Upper lobe of left lung (tissue), 6 donors: ENCODE data around the gene LOXL4. TPM values are rescaled to one million over a fixed set of nuclear protein-coding genes. Genes with fewer than 3 reads are reported as not detected.

Experiments
- ATAC-seq, 2 donors: fragments of 200-7000 bp; cut with Tn5 transposase; one replicate each; pipeline ENCODE4 v1.9.1; 2022; ENCODE audit warnings: mild to moderate bottlenecking in 2 of 2, moderate library complexity in 2 of 2; ENCODE audit not compliant: low FRiP score in 2 of 2
- DNase-seq, 2 donors: peaks; one replicate each; pipeline ENCODE4 v3.0.0-alpha.2; 2019 to 2020
- H3K27ac ChIP-seq, 4 donors: fragments of 200-600 bp; sonication (generic); one replicate each; pipeline ENCODE4 v1.5.1; 2016 to 2019
- H3K27me3 ChIP-seq, 4 donors: fragments of 200-600 bp; sonication (generic); one replicate each; pipeline ENCODE4 v1.5.1; 2017 to 2019
- H3K36me3 ChIP-seq, 4 donors: fragments of 200-600 bp; sonication (generic); one replicate each; pipeline ENCODE4 v1.5.1; 2016 to 2019
- H3K4me1 ChIP-seq, 4 donors: fragments of 200-600 bp; sonication (generic); one replicate each; pipeline ENCODE4 v1.5.1; 2018 to 2019
- H3K4me3 ChIP-seq, 4 donors: fragments of 200-600 bp; sonication (generic); one replicate each; pipeline ENCODE4 v1.5.1; 2017 to 2019; ENCODE audit warnings: mild to moderate bottlenecking in 2 of 4, moderate library complexity in 1 of 4
- H3K9me3 ChIP-seq, 4 donors: fragments of 200-600 bp; sonication (generic); one replicate each; pipeline ENCODE4 v1.5.1; 2018 to 2019
- EP300 ChIP-seq, 4 donors: sonication (generic); formaldehyde crosslinking; IDR thresholded peaks; one replicate each; pipeline ENCODE4 v1.5.1; 2017; ENCODE audit warnings: antibody characterized with exemption in 4 of 4, control low read depth in 2 of 4
- POLR2A ChIP-seq, 4 donors: fragments of 450-650 bp; IDR thresholded peaks; one replicate each; pipeline ENCODE4 v1.5.1; 2016 to 2017; ENCODE audit warnings: antibody characterized with exemption in 4 of 4, mild to moderate bottlenecking in 2 of 4
- POLR2AphosphoS5 ChIP-seq, 2 donors: sonication (generic); formaldehyde crosslinking; IDR thresholded peaks; one replicate each; pipeline ENCODE4 v1.5.1; 2017; ENCODE audit warnings: antibody characterized with exemption in 2 of 2
- WGBS, 2 donors: methylation state at CpG; one replicate each; pipeline ENCODE4 v1.1.5; 2017 to 2018; 5-methylcytosine and 5-hydroxymethylcytosine counted together
- total RNA-seq, 6 donors: library from RNA; depleted of rRNA in 4 of 6; stranded (reverse); fragments of >200 nt in 4 of 6; gene quantifications; one replicate each; pipeline versions ENCODE4 v1.1.0 to v1.2.1, GENCODE V29; 2016 to 2021
- TF ChIP-seq, protein P1 (sequence below), 6 experiments: fragments of 450-650 bp in 4 of 6; fragments of 200-600 bp in 2 of 6; sonication (generic) in 2 of 6; IDR thresholded peaks; one replicate each; pipeline ENCODE4 v1.5.1; 2016 to 2019; ENCODE audit warnings: antibody characterized with exemption in 6 of 6
- donor health status: DM: no; HTN: no; CAD: no; lungs with moderate emphysema.
- donor health status: DM: no; HTN: yes; CAD: no; lungs with severe emphysema.

Gene LOXL4
- total RNA-seq, 6 donors from 2014 or later: 3.9 to 6.8 (median 5.2) TPM

DNA sequence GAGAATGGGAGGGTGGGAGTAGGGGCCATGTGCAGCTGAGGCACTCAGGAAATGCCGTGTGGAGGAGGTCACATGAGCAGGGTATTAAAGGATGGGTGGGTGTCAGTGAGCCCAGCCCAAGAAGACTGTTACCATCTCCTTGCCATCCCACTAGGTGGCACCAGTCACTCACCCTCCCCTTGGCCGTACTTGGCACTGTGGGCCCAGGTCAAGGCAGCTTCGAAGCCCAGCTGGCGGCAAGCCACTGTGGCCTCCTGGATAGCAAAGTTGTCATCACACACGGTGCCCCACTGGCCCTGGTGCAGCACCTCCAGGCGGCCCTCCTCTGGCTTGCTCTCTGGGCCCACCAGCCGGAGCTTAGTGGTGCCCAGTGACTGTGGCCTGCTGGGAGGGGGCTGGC lies 5.4 kb downstream of the LOXL4 start:
- TF ChIP-seq EP300 (IDR thresholded peaks at IDR 0.05) (no peak), POLR2AphosphoS5 (IDR thresholded peaks at IDR 0.05) (no peak)
- TF ChIP-seq, protein P1, sequence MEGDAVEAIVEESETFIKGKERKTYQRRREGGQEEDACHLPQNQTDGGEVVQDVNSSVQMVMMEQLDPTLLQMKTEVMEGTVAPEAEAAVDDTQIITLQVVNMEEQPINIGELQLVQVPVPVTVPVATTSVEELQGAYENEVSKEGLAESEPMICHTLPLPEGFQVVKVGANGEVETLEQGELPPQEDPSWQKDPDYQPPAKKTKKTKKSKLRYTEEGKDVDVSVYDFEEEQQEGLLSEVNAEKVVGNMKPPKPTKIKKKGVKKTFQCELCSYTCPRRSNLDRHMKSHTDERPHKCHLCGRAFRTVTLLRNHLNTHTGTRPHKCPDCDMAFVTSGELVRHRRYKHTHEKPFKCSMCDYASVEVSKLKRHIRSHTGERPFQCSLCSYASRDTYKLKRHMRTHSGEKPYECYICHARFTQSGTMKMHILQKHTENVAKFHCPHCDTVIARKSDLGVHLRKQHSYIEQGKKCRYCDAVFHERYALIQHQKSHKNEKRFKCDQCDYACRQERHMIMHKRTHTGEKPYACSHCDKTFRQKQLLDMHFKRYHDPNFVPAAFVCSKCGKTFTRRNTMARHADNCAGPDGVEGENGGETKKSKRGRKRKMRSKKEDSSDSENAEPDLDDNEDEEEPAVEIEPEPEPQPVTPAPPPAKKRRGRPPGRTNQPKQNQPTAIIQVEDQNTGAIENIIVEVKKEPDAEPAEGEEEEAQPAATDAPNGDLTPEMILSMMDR (IDR thresholded peaks at IDR 0.05): peak; percentile 30 to 63 (median 45)
- WGBS, 2 donors: 43 to 64% methylated on average over 1 to 7 of the region's 7 CpGs
- Histone ChIP-seq H3K36me3 (no peaks in the 10 kb centered on the region), H3K9me3 (no peaks in the 10 kb centered on the region), H3K4me3 (no peak overlapping the region), H3K4me1 (peaks cover under 1 to 9% (median 2%) of the 10 kb centered on the region in 4 donors), H3K27ac (no peak overlapping the region), H3K27me3 (no peaks in the 10 kb centered on the region)
- ATAC-seq (peak in 1 of 2 donors; percentile 50), DNase-seq (peak; percentile 38 to 66)

DNA sequence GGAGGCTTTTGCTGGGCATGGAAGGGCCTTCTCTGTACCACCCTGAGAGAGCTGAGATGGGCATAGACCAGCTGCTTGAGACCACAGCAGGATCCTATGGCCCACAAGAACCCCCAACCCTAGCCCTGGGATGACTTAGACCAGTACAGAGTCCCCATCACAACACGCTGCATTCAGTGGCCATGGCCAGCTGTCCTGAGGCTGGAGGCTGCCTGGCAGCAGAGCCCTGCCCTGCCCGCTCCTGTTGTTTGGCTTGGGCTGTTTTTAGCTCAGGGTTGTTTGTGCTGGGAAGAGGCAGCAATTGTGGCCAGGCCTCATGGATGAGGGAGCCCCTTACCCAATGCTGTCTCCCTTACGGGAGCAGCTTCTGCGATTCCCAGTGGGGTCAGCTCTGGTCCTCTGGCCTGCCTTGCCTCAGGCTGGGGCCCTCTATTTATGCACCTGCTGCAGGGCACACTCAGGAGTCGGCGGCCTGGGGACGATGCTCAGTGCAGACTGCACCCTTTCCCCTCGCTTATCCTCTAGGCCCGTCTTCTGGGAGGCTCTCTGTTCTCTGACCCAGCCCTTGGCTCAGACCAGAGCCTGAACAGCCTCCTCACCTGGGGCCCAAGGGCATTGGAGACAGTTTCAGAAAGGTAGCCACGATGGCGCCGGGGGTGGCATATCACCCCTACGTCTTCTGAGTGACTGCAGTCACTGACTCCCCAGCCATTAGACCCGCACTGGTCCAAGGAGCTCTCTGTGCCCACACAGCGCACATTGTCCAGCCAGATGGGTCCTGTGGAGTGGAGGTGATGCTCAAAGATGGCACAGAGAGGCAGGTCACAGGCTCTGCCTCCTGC lies 6.3 kb downstream of the LOXL4 start:
- Histone ChIP-seq H3K27me3 (no peaks in the 10 kb centered on the region), H3K27ac (no peak overlapping the region), H3K9me3 (no peaks in the 10 kb centered on the region), H3K4me3 (no peak overlapping the region), H3K36me3 (peaks cover 0 to 2% (median 0%) of the 10 kb centered on the region in 4 donors), H3K4me1 (peaks cover 0 to 8% (median 1%) of the 10 kb centered on the region in 4 donors)
- DNase-seq (no peak), ATAC-seq (no peak)
- TF ChIP-seq, protein P1 (IDR thresholded peaks at IDR 0.05): no peak
- TF ChIP-seq POLR2A (IDR thresholded peaks at IDR 0.05): no peak
- TF ChIP-seq EP300 (IDR thresholded peaks at IDR 0.05): no peak
- TF ChIP-seq POLR2AphosphoS5 (IDR thresholded peaks at IDR 0.05): no peak
- 86 to 88% methylated on average over 12 to 15 of the region's 15 CpGs for WGBS, 2 donors

DNA sequence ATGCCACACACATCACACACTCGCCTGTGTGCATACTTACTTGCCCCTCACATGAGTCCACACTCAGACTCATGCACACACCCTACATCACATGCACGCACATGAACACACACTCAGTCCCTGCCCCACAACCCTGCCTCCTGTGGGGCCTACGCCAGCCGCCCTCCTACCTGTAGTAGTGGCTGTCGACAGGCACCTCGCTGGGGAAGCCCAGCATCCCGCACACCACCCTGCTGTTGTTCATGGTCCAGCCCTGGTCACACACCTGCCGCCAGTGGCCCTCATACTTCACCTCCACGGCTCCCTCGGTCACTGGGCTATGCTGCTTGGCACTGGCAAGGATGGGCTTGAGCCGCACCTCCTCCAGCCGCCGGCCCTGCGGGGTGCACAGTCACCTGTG lies 7.2 kb downstream of the LOXL4 start:
- ATAC-seq: no peak
- H3K27ac ChIP-seq: peak overlapping the region in 1 of 4 donors; percentile 11

DNA sequence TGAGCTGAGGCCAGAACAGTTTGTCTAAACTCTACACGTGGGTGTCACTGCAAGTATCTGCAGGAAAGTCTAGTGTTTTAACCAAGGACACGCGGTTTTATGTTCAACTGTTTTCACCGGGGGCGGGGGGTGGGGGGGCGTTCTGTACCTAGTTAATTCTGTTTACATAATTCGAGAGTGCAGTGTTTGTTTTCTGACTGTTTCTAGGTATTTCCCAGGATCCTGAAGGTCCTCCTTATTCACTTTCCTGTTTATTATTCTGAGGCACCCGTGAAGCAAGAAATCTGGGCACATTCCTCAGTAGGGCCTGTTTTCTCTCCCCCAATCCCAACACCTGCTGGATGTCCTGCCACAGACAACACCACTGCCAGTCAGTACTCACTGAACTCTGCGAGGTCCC lies 7.6 kb downstream of the LOXL4 start:
- no peak for ATAC-seq
- no peaks in the 10 kb centered on the region for H3K9me3 ChIP-seq
- no peak overlapping the region for H3K4me3 ChIP-seq
- peaks cover 0 to 8% (median 1%) of the 10 kb centered on the region in 4 donors for H3K4me1 ChIP-seq
- no peaks in the 10 kb centered on the region for H3K27me3 ChIP-seq
- WGBS, 2 donors: 40 to 57% methylated on average over 9 of the region's 9 CpGs
- H3K27ac ChIP-seq: no peak overlapping the region
- TF ChIP-seq POLR2A (IDR thresholded peaks at IDR 0.05) (no peak), POLR2AphosphoS5 (IDR thresholded peaks at IDR 0.05) (no peak), EP300 (IDR thresholded peaks at IDR 0.05) (no peak)
- TF ChIP-seq, protein P1 (IDR thresholded peaks at IDR 0.05): no peak
- H3K36me3 ChIP-seq: peaks cover 0 to 4% (median 0%) of the 10 kb centered on the region in 4 donors
- no peak for DNase-seq

More for the DNA sequence above, 7.2 kb downstream of the LOXL4 start:
- 92 to 93% methylated on average over 14 of the region's 14 CpGs for WGBS, 2 donors
- DNase-seq: peak in 1 of 2 donors; percentile 69
- Histone ChIP-seq H3K4me1 (peaks cover 0 to 8% (median 1%) of the 10 kb centered on the region in 4 donors), H3K27me3 (no peaks in the 10 kb centered on the region), H3K4me3 (no peak overlapping the region), H3K9me3 (no peaks in the 10 kb centered on the region), H3K36me3 (peaks cover 0 to 4% (median 0%) of the 10 kb centered on the region in 4 donors)
- TF ChIP-seq POLR2AphosphoS5 (IDR thresholded peaks at IDR 0.05) (no peak), POLR2A (IDR thresholded peaks at IDR 0.05) (no peak), EP300 (IDR thresholded peaks at IDR 0.05) (no peak)
- TF ChIP-seq, protein P1 (IDR thresholded peaks at IDR 0.05): no peak
